Adrenal gland (tissue), 12 donors: ENCODE measurements around the gene RBBP7. TPM values are rescaled to one million over a fixed set of nuclear protein-coding genes. Genes with fewer than 3 reads are reported as not detected.

ENCODE experiments used
- DNase-seq, 7 donors: peaks; one replicate each; pipeline ENCODE4 v3.0.0-alpha.2; 2019 to 2020
- H3K27ac ChIP-seq, 5 donors: fragments of 200-600 bp; sonication (generic) in 4 of 5; 1 replicate in 3 of 5; 2 replicates in 2 of 5; pipeline versions ENCODE4 v1.5.1 to v1.8.0; 2016 to 2020; ENCODE audit warnings: mild to moderate bottlenecking in 1 of 5
- H3K27me3 ChIP-seq: fragments of 200-600 bp; 2 replicates; pipeline ENCODE4 v1.8.0; 2021
- H3K36me3 ChIP-seq, 2 donors: fragments of 200-600 bp; replicated peaks in 1 of 2; 1 replicate in 1 of 2; 2 replicates in 1 of 2; pipeline versions ENCODE4 v1.5.1 to v1.8.0; 2018 to 2022
- H3K4me1 ChIP-seq, 2 donors: fragments of 200-600 bp; replicated peaks in 1 of 2; 1 replicate in 1 of 2; 2 replicates in 1 of 2; pipeline versions ENCODE4 v1.5.1 to v1.8.0; 2018 to 2021
- H3K4me3 ChIP-seq, 4 donors: fragments of 200-600 bp; sonication (generic) in 3 of 4; one replicate each; pipeline ENCODE4 v1.5.1; 2016 to 2018
- H3K9me3 ChIP-seq, 3 donors: fragments of 200-600 bp; sonication (generic) in 1 of 3; replicated peaks in 1 of 3; 1 replicate in 2 of 3; 2 replicates in 1 of 3; pipeline versions ENCODE4 v1.5.1 to v1.8.0; 2016 to 2021
- POLR2A ChIP-seq, 2 donors: fragments of 450-650 bp; IDR thresholded peaks; one replicate each; pipeline ENCODE4 v1.6.1; 2017; ENCODE audit warnings: antibody characterized with exemption in 2 of 2, mild to moderate bottlenecking in 2 of 2, moderate library complexity in 1 of 2
- WGBS, 4 donors: extraction: QIAGEN DNeasy Blood & Tissue Kit in 2 of 4; methylation state at CpG; one replicate each; pipeline versions ENCODE4 v1.1.5 to v1.1.7; 2013 to 2017; 5-methylcytosine and 5-hydroxymethylcytosine counted together
- intact Hi-C, 2 donors: fragments of 100-400 bp; cut with DNase I; formaldehyde crosslinking; loops; one replicate each; pipeline versions ENCODE4 v1.14.1 to v1.15.0; 2022 to 2023
- polyA plus RNA-seq, 3 donors: library from polyadenylated mRNA; stranded (reverse); fragments of 200-250 nt in 2 of 3; fragments of 350-450 nt in 1 of 3; fragmentation: Illumina TruSeq in 1 of 3; extraction: RNeasy Lipid Tissue Mini Kit (QIAGEN cat#74804) in 1 of 3; gene quantifications; one replicate each; pipeline ENCODE4 v1.2.3, GENCODE V29; 2013 to 2014
- total RNA-seq, 9 donors: library from RNA; depleted of rRNA in 4 of 9; stranded (reverse); fragments of >200 nt in 4 of 9; fragments of 120-200 nt in 1 of 9; fragmentation: NEBNext Ultra II Directional in 1 of 9; extraction: Animal tissue kit (Norgen Biotek cat#: 25700) in 1 of 9; gene quantifications; one replicate each; pipeline versions ENCODE4 v1.1.0 to v1.2.4, GENCODE V29; 2013 to 2023
- TF ChIP-seq, protein P1 (sequence below), 6 experiments: fragments of 450-650 bp in 4 of 6; fragments of 200-600 bp in 2 of 6; sonication (generic) in 1 of 6; IDR thresholded peaks; 1 replicate in 5 of 6; 2 replicates in 1 of 6; pipeline versions ENCODE4 v1.5.1 to v1.8.0; 2016 to 2021; ENCODE audit warnings: antibody characterized with exemption in 6 of 6, mild to moderate bottlenecking in 2 of 6, moderate library complexity in 1 of 6
- donor health status: healthy with polysubstance abuse.
- donor health status: Bipolar disorder and iron deficiency.
- donor health status: DM: yes; HTN: yes; CAD: no.
- donor health status: DM: no; HTN: no; CAD: no.
- donor health status: DM: no; HTN: no; CAD: no.
- donor health status: DM: yes; HTN: yes; CAD: no.

The RBBP7 gene
- total and polyA plus RNA-seq, 12 donors, result 175 to 1,639 (median 303) TPM

DNA sequence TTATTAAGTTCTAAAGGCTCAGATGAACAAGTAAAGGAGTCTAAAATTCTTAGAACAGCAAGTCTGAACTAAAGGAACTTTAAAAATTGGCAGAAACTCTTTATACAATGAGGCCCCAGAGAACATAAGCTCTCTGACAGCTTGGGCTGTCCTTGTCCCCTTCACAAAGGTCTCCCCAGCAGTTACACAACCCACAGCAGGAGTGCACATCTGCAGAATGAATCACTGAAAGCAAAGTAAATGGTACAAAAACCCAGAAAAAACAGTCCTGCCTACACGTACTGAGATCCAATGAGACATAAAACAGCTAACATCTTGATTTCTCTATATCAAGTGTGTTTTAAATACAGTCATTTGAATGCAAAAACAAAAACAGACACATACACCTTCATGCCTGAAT, 18.7 kb downstream of the RBBP7 start:
- TF ChIP-seq, protein P1, sequence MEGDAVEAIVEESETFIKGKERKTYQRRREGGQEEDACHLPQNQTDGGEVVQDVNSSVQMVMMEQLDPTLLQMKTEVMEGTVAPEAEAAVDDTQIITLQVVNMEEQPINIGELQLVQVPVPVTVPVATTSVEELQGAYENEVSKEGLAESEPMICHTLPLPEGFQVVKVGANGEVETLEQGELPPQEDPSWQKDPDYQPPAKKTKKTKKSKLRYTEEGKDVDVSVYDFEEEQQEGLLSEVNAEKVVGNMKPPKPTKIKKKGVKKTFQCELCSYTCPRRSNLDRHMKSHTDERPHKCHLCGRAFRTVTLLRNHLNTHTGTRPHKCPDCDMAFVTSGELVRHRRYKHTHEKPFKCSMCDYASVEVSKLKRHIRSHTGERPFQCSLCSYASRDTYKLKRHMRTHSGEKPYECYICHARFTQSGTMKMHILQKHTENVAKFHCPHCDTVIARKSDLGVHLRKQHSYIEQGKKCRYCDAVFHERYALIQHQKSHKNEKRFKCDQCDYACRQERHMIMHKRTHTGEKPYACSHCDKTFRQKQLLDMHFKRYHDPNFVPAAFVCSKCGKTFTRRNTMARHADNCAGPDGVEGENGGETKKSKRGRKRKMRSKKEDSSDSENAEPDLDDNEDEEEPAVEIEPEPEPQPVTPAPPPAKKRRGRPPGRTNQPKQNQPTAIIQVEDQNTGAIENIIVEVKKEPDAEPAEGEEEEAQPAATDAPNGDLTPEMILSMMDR (IDR thresholded peaks at IDR 0.05), result no peak
- peak in 1 of 2 donors; percentile 13 for TF ChIP-seq POLR2A (IDR thresholded peaks at IDR 0.05)
- intact Hi-C loops, result no loop called here
- H3K36me3 ChIP-seq, result peaks cover 0 to 34% of the 10 kb centered on the region in 2 donors
- H3K27me3 ChIP-seq, result no peaks in the 10 kb centered on the region
- 22 to 46% (median 38%) methylated on average over 1 of the region's 1 CpG for WGBS, 4 donors
- peak overlapping the region in 4 of 5 donors; percentile 3 to 42 (median 11) for H3K27ac ChIP-seq
- peak in 6 of 7 donors; percentile 43 to 74 (median 64) for DNase-seq
- H3K4me1 ChIP-seq, result peaks cover 11 to 12% of the 10 kb centered on the region in 2 donors
- no peaks in the 10 kb centered on the region for H3K9me3 ChIP-seq
- no peak overlapping the region for H3K4me3 ChIP-seq

DNA sequence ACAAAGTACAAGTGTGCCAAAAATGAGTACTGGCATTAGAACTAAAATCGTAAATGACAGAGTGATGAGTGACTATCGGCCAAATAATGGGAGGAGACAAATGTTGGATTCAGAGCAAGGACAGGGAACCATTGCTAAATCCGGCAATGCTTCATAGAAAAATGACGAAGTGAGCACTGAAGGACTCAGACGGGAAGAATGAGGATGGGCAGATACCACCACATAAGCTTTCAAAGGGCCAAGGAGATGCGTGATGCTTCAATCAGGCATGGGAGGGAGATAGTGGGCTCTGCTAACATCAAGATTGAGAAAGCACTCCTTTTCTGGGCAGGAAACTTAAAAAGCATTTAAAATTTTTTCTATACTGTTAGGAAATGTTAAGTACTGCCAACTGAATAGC, 21.6 kb downstream of the RBBP7 start:
- 31 to 46% (median 41%) methylated on average over 6 of the region's 6 CpGs for WGBS, 4 donors

DNA sequence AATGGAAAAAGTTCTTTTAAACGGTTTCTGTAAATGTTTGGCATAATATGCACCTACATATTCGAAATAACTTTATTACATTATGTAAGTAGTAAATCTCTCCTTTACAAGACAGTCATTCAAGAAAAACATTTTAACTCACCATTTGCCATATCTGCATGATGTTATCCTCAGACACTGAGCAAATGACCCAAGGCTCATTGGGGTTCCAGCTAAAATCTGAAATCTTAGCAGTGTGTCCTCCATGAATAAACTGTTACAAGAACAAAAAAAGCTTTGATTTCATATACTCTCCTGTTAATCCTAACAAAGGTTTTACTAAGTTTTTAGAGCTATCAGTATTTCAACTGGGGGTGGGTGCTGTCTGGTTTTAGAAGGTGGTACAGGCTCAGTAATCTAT, 24.5 kb downstream of the RBBP7 start:
- Histone ChIP-seq H3K9me3 (no peaks in the 10 kb centered on the region), H3K36me3 (peaks cover 0 to 40% of the 10 kb centered on the region in 2 donors), H3K4me1 (peaks cover 12 to 16% of the 10 kb centered on the region in 2 donors), H3K4me3 (no peak overlapping the region), H3K27me3 (no peaks in the 10 kb centered on the region), H3K27ac (peak overlapping the region in 1 of 5 donors; percentile 11)
- no peak for TF ChIP-seq POLR2A (IDR thresholded peaks at IDR 0.05)
- TF ChIP-seq, protein P1 (IDR thresholded peaks at IDR 0.05), result no peak
- WGBS, 4 donors, result 62 to 83% (median 79%) methylated on average over 2 of the region's 2 CpGs
- no peak for DNase-seq
- intact Hi-C loops, result no loop called here

More for the DNA sequence above, 21.6 kb downstream of the RBBP7 start:
- peaks cover 0 to 49% of the 10 kb centered on the region in 2 donors for H3K36me3 ChIP-seq
- no peaks in the 10 kb centered on the region for H3K9me3 ChIP-seq
- peak overlapping the region in 4 of 5 donors; percentile 28 to 46 (median 36) for H3K27ac ChIP-seq
- no peak overlapping the region for H3K4me3 ChIP-seq
- no peaks in the 10 kb centered on the region for H3K27me3 ChIP-seq
- DNase-seq, result peak in 4 of 7 donors; percentile 35 to 68 (median 52)
- intact Hi-C loops, result no loop called here
- H3K4me1 ChIP-seq, result peaks cover 12 to 15% of the 10 kb centered on the region in 2 donors
- TF ChIP-seq, protein P1 (IDR thresholded peaks at IDR 0.05), result no peak
- TF ChIP-seq POLR2A (IDR thresholded peaks at IDR 0.05), result peak in 1 of 2 donors; percentile 35

DNA sequence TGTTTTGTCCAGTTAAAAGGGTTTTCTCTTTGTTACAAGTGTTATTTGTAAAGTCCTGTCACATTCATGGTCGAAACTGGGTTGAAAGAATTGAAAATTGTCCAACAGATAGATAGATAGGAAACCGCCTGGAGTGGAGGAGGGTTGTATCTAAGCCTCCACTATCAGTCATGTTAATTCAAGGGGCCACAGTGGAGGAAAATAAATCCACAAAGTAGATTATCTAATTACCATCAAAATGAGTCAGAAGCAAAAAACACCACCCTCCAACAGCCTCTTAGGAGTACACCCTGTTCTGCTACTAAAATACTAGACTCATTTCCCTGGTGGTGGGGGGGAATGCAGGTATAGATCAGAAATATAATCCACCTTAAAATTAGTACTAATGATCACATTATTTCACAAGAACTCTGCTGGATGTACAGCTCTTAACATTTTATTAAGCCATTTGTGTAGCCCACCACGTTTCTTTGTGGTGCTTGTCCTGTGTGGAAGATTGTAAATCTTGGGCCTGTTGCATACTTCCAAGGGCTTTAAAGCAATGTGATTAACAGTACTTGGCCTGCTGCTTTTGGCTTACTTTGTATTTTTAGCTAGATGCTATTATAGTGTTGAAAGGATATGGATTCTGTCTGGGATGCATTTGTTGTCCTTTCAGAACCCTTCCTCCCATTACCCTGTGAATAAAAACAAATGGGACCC, 26.8 kb downstream of the RBBP7 start:
- TF ChIP-seq POLR2A (IDR thresholded peaks at IDR 0.05), result no peak
- TF ChIP-seq, protein P1 (IDR thresholded peaks at IDR 0.05), result no peak
- H3K36me3 ChIP-seq, result peaks cover 0 to 29% of the 10 kb centered on the region in 2 donors
- H3K4me3 ChIP-seq, result no peak overlapping the region
- peak overlapping the region; percentile 15 to 59 (median 27) for H3K27ac ChIP-seq
- DNase-seq, result no peak
- H3K27me3 ChIP-seq, result no peaks in the 10 kb centered on the region
- intact Hi-C loops, result no loop called here
- no peaks in the 10 kb centered on the region for H3K9me3 ChIP-seq
- peaks cover 8 to 20% of the 10 kb centered on the region in 2 donors for H3K4me1 ChIP-seq
- 29 to 71% (median 49%) methylated on average over 3 of the region's 3 CpGs for WGBS, 4 donors
